ES-I3 (cell line): ENCODE data around the gene RAB22A.
"Not testable (repeated sequence)": the region's sequence is repeated elsewhere in the genome, so short reads cannot be mapped to it uniquely, and the experiment has no call there.

ENCODE experiments used
- H3K36me3 ChIP-seq: 2 replicates; pipeline ENCODE4 v1.6.1; 2013; ENCODE audit warnings: mild to moderate bottlenecking, low read length, control low read depth, moderate library complexity; ENCODE audit not compliant: insufficient read depth
- H3K4me1 ChIP-seq: 2 replicates; pipeline ENCODE4 v1.6.1; 2013; ENCODE audit warnings: mild to moderate bottlenecking, control low read depth, low read length; ENCODE audit not compliant: insufficient read depth
- H3K9ac ChIP-seq: 2 replicates; pipeline ENCODE4 v1.6.1; 2013; ENCODE audit warnings: low read depth, mild to moderate bottlenecking, low read length, moderate library complexity
- H3K9me3 ChIP-seq: 2 replicates; pipeline ENCODE4 v1.6.1; 2013; ENCODE audit warnings: mild to moderate bottlenecking, low read length, moderate library complexity; ENCODE audit not compliant: control insufficient read depth, insufficient read depth

RAB22A gene

DNA sequence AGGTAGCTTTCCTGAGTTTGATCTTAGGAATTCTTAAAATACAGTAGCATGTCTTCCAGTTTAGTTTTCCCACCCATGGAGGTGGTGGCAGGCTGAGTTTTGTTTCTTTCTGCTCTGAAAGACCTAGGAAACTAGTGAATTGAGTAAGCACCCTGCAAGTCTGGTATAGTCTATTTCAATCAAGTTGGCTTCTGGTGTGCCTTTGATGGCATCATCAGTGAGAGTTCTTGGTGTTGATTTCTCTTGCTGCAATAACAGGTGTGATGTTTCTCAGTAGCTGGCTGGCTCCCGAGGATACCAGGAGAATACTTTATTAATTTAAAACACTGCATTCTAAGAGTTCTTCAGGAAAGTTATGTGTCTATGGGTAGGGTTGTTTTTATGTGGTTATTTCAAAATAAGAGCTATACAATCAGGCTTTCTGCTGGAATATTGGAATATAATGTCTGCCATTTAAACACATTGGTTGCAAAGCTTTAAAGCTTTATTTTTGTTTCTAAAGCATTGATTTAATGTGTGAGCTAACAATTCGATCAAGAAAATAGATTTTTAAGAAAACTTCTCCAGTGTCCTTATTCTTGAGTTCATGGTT is 98.5 kb downstream of the RAB22A start:
- Histone ChIP-seq H3K36me3 (no peaks in the 10 kb centered on the region), H3K4me1 (peaks cover 13% of the 10 kb centered on the region; the same call in 1 of the 2 replicates), H3K9me3 (no peaks in the 10 kb centered on the region), H3K9ac (no peak overlapping the region)

DNA sequence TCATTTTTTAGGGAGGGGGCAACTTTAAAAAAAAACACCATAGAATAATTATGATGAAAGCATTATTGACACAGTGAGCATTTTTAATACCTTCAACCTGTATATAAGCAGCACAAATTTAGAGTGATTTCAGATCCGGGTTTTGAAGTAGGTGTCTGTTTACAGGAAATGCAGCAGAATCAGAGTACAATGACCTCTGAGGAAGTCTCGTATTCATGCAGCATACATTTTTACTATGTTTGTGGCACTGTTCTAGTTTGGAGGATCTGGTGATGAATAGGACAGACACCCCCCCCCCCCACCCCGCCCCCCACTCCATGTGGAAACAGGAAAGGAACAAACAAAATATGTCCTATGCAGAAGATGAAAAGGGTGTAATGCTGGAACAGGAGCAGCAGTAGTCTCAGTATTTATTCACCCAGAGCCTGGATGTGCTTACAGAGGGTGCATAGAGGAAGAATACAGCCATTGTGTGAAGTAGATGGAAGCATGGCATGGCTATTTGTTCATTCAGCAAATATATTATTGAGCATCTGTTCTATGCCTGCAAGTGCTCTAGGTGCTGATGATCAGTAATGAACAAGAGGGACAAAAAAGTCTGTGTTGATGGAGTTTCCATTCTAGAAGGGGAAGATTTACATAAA is 99.2 kb downstream of the RAB22A start:
- H3K9ac ChIP-seq, result no peak overlapping the region
- no peaks in the 10 kb centered on the region for H3K36me3 ChIP-seq
- peaks cover 13% of the 10 kb centered on the region; the same call in 1 of the 2 replicates for H3K4me1 ChIP-seq
- no peaks in the 10 kb centered on the region for H3K9me3 ChIP-seq

DNA sequence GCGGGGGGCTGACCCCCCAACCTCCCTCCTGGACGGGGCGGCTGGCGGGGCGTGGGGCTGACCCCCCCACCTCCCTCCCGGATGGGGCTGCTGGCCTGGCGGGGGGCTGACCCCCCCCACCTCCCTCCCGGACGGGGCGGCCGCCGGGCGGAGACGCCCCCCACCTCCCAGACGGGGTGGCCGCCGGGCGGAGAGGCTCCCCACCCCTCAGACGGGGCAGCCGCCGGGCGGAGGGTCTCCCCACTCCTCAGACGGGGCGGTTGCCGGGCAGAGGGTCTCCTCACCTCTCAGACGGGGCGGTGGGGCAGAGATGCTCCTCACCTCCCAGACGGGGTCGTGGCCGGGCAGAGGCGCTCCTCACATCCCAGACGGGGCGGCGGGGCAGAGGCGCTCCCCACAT is 104.7 kb downstream of the RAB22A start:
- not testable (repeated sequence) for H3K9me3 ChIP-seq, H3K36me3 ChIP-seq, H3K9ac ChIP-seq
- peaks cover 18% of the 10 kb centered on the region; the same call in 1 of the 2 replicates for H3K4me1 ChIP-seq

DNA sequence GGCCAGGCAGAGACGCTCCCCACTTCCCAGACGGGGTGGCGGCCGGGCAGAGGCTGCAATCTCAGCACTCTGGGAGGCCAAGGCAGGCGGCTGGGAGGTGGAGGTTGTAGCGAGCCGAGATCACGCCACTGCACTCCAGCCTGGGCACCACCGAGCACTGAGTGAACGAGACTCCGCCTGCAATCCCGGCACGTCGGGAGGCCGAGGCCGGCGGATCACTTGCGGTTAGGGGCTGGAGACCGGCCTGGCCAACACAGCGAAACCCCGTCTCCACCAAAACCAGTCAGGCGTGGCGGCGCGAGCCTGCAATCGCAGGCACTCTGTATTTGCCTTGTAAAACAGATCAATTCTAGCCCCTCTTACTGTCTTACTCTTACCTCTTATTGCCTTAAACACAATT is 105.3 kb downstream of the RAB22A start:
- not testable (repeated sequence) for H3K9ac ChIP-seq, H3K36me3 ChIP-seq, H3K9me3 ChIP-seq
- H3K4me1 ChIP-seq, result peaks cover 14% of the 10 kb centered on the region; the same call in 1 of the 2 replicates

DNA sequence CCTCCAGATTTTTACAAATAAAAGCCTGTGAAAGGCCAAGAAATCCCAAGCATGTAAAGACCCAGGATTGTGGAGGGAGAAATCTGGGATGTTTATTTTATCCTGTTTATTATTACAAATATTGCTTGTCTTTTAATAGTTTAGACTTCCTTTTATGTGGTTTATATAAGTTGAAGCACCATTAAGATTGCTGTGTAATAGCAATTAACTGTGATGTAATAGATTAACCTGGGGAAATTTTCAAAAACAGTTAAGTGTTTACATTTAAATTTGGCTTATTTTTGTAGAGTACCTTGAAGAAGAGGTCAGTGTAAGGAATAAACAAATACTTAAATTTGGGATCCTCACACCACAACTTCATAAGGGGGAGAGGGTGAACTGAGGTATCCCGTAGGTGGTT is 106.5 kb downstream of the RAB22A start:
- no peak overlapping the region for H3K9ac ChIP-seq

DNA sequence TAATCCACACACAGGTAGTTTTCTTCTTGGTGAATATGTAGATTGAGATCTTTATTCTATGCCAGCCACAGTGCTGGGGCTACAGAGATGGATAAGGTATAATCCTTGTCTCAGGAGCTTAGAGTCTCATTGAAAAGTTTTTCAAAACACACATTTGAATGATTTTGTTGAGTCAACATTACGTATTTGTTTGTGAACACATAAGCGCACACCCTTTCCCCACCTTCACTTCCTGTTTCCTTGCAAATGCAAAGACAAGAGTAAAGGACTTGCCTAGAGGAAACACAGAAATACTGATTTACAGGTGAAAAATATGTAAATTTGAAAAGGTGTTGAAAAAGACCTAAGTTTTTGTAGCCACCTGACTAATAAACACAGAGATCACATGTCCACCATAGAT is 107.3 kb downstream of the RAB22A start:
- Histone ChIP-seq H3K36me3 (no peaks in the 10 kb centered on the region; the same call in none of the 2 replicates), H3K9me3 (peaks cover 4% of the 10 kb centered on the region; the same call in 1 of the 2 replicates)

More for the DNA sequence above, 106.5 kb downstream of the RAB22A start:
- H3K4me1 ChIP-seq, result peaks cover 14% of the 10 kb centered on the region; the same call in 1 of the 2 replicates
- peaks cover 4% of the 10 kb centered on the region; the same call in 1 of the 2 replicates for H3K9me3 ChIP-seq
- H3K36me3 ChIP-seq, result no peaks in the 10 kb centered on the region; the same call in none of the 2 replicates

More for the DNA sequence above, 107.3 kb downstream of the RAB22A start:
- H3K4me1 ChIP-seq, result peaks cover 17% of the 10 kb centered on the region; the same call in 1 of the 2 replicates
- no peak overlapping the region for H3K9ac ChIP-seq
